Effector CD8-positive, alpha-beta T cell (primary cell): Measurements from ENCODE around the gene KIAA1958.

ENCODE experiments used
- DNase-seq: peaks from one replicate; lab custom pipeline; 2025; lab: John Stamatoyannopoulos, UW

Gene KIAA1958

GRCh38 chr9:112605518-112605917, 118.9 kb downstream of the KIAA1958 start:
- DNase-seq, result no peak

GRCh38 chr9:112605963-112606699, 119.5 kb downstream of the KIAA1958 start:
- DNase-seq, result no peak

- no peak for DNase-seq
Measured at GRCh38 chr9:112608851-112609250, 122.2 kb downstream of the KIAA1958 start.

GRCh38 chr9:112615584-112616266, 129.1 kb downstream of the KIAA1958 start:
- DNase-seq, result no peak

GRCh38 chr9:112617371-112617770, 130.7 kb downstream of the KIAA1958 start:
- DNase-seq, result no peak

GRCh38 chr9:112618385-112619009, 131.9 kb downstream of the KIAA1958 start:
- no peak for DNase-seq

- no peak for DNase-seq
Measured at GRCh38 chr9:112620388-112620787, 133.8 kb downstream of the KIAA1958 start.

GRCh38 chr9:112621018-112621655, 134.5 kb downstream of the KIAA1958 start:
- no peak for DNase-seq

- DNase-seq, result no peak
Measured at GRCh38 chr9:112623198-112623597, 136.6 kb downstream of the KIAA1958 start.

GRCh38 chr9:112624711-112625707, 138.4 kb downstream of the KIAA1958 start:
- DNase-seq, result no peak

- no peak for DNase-seq
Measured at GRCh38 chr9:112629671-112630485, 143.3 kb downstream of the KIAA1958 start.

- no peak for DNase-seq
Measured at GRCh38 chr9:112631313-112632070, 144.9 kb downstream of the KIAA1958 start.

GRCh38 chr9:112640311-112640710, 153.7 kb downstream of the KIAA1958 start:
- no peak for DNase-seq

GRCh38 chr9:112642126-112642525, 155.5 kb downstream of the KIAA1958 start:
- DNase-seq, result no peak

GRCh38 chr9:112647596-112647995, 161.0 kb downstream of the KIAA1958 start:
- DNase-seq, result no peak

- no peak for DNase-seq
Measured at GRCh38 chr9:112648624-112649023, 162.0 kb downstream of the KIAA1958 start.

GRCh38 chr9:112654282-112654681, 167.7 kb downstream of the KIAA1958 start:
- no peak for DNase-seq

- DNase-seq, result no peak
Measured at GRCh38 chr9:112655668-112656067, 169.0 kb downstream of the KIAA1958 start.

GRCh38 chr9:112659906-112660305, 173.3 kb downstream of the KIAA1958 start:
- DNase-seq, result no peak

GRCh38 chr9:112663681-112664080, 177.1 kb downstream of the KIAA1958 start:
- DNase-seq, result no peak
